Measurements from ENCODE around the gene TNFRSF1A.

Gene TNFRSF1A

DNA sequence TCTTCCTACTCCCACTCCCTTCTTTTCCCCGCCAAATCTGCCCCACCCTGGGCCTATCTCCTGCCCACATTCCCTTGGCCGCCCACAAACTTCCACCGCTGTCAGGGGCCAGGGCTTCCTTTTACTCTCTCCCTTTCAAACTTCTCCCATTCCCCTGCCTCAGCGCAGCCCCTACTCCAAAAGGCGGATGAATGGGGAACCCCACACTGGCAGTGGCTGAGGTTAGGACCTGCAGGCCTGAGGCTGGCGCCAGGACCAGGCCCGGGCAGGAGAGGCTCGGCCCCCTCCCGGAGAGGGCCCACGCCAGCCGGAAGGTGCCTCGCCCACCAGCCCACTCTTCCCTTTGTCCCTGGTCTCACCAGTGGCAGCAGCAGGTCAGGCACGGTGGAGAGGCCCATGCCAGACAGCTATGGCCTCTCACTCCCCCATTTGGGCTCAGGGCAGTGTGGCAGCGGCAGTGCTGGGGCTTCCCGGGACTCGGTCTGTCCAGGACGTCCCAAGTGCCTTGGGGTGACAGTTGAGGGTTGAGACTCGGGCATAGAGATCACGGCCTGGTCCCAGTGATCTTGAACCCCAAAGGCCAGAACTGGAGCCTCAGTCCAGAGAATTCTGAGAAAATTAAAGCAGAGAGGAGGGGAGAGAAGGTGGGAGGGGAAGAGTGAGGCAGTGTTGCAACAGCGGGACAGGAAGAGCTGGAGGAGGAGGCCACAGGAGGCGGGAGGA is at the start of gene TNFRSF1A:
Gene TNFRSF1A (minus strand): TSS at position 660 of the 723 bp plus-strand sequence. CDS start 262 bp downstream, at position 398.
- peak; percentile 88 for DNase-seq (ENCODE audit: low read depth)

DNA sequence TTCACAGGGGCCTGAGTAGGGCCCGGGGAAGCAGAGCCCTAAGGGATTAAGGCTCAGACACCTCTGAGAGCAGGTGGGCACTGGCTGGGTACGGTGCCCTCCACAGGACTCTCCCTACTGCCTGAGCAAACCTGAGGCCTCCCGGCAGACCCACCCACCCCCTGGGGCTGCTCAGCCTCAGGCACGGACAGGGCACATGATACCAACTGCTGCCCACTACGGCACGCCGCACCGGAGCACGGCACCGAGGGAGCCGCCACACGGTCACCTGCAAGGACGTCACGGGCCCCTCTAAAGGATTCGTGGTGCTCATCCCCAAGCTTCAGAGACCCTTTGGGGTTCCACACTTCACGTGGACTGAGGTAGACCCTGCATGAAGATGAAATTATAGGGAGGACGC is 49.1 kb upstream of the TNFRSF1A start:
- DNase-seq (ENCODE audit: low read depth): no peak

DNA sequence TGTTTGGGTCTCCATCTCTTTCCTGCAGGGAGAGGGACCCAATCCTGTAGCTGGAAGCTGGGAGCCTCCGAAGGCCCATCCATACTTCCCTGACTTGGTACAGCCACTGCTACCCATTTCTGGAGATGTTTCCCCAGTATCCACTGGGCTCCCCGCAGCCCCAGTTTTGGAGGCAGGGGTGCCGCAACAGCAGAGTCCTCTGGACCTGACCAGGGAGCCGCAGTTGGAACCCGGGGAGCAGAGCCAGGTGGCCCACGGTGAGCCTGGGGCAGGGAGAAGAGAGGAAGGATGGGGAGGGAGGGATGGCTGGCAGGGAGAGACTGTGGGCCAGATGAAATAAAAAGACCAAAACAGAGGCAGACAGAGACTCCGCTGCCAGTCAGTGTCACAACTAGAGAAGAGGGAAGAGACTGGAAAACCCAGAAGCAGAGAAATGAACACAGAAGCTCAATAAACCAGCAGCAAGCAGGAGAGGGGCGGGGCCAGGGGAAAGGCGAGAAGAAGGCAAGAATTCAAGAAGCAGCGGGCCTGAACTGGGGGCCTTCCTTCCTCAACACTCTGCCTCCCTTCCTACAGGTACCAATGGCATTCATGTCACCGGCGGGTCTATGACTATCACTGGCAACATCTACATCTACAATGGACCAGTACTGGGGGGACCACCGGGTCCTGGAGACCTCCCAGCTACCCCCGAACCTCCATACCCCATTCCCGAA is 48.4 kb upstream of the TNFRSF1A start:
- no peak for DNase-seq (ENCODE audit: low read depth)

DNA sequence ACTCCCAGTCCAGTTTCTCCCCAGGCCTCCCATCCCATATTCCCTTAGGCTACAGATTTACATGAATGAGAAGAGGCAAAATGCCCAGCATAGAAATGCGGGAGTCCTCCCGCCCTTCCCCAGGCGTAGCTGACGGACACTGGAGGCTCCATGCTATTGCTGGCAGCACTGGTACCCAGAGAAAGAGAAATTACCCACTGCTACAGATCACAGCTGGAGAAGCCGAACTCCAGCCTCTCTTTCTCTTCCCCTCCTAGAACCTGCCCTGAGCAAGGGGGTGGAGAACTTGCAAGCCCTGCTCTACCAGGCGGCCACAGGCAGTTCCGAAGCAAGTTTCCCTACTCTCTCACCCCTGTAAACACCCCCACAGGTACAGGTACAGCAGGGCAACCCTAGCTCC is 45.7 kb upstream of the TNFRSF1A start:
- DNase-seq (ENCODE audit: low read depth): no peak

DNA sequence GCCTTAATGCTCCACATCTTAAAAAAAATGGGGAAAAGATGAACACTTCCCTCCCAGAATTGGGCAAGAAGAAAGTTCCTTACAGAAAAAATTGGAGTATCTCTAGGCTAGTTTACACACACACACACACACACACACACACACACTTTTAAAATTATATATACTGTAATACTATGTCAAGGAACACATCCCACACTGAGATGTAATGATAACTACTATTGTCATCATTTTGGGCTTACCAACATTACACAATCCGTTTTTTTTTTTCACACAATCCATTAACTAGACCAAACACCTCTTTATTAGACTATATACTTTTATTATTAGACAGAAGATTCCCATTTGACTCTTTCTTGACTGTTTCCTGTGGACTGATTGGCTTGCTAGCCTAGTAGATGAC is 44.6 kb upstream of the TNFRSF1A start:
- no peak for DNase-seq (ENCODE audit: low read depth)

DNA sequence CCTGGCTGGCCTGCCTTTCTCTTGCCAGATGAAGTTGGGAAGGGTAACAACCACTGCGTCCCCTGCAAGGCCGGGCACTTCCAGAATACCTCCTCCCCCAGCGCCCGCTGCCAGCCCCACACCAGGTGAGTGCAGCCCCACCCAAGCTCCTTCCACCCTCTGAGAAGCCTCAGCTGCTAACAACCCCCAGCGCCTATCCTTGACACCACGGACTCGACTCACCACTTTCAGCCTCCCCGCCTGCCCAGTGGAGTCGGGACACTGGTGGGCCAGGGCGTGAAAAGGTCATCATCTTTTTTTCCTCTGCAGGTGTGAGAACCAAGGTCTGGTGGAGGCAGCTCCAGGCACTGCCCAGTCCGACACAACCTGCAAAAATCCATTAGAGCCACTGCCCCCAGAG is 44.2 kb upstream of the TNFRSF1A start:
- no peak for DNase-seq (ENCODE audit: low read depth)

DNA sequence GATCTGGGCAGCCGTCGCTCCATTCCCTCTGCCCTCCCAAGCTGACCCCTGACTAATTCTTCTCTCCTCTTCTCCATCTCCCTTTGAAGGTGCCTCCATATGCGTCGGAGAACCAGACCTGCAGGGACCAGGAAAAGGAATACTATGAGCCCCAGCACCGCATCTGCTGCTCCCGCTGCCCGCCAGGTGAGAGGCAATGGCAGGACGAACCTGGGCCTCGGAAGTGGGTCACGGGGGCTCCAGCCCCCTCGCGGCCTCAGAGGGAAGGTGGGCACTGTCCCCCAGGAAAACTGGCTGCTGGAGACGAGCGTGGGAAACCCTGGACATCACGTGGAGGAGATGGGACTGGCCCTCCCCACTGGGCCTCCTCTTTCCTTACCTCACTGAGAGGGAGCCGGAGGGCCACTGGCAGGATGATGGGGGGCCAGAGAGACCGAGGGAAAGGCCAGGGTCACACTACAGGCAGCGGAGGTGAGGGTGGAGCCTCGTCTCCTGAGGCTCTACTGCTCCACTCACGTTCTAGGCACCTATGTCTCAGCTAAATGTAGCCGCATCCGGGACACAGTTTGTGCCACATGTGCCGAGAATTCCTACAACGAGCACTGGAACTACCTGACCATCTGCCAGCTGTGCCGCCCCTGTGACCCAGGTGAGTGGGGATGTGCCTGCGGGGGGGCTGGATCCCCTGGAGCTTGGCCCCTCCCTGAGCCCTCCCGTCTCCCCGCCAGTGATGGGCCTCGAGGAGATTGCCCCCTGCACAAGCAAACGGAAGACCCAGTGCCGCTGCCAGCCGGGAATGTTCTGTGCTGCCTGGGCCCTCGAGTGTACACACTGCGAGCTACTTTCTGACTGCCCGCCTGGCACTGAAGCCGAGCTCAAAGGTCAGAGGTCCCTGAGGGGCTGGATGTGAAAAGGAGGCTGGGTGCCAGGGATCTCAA is 42.9 kb upstream of the TNFRSF1A start:
- peak; percentile 18 for DNase-seq (ENCODE audit: low read depth)

DNA sequence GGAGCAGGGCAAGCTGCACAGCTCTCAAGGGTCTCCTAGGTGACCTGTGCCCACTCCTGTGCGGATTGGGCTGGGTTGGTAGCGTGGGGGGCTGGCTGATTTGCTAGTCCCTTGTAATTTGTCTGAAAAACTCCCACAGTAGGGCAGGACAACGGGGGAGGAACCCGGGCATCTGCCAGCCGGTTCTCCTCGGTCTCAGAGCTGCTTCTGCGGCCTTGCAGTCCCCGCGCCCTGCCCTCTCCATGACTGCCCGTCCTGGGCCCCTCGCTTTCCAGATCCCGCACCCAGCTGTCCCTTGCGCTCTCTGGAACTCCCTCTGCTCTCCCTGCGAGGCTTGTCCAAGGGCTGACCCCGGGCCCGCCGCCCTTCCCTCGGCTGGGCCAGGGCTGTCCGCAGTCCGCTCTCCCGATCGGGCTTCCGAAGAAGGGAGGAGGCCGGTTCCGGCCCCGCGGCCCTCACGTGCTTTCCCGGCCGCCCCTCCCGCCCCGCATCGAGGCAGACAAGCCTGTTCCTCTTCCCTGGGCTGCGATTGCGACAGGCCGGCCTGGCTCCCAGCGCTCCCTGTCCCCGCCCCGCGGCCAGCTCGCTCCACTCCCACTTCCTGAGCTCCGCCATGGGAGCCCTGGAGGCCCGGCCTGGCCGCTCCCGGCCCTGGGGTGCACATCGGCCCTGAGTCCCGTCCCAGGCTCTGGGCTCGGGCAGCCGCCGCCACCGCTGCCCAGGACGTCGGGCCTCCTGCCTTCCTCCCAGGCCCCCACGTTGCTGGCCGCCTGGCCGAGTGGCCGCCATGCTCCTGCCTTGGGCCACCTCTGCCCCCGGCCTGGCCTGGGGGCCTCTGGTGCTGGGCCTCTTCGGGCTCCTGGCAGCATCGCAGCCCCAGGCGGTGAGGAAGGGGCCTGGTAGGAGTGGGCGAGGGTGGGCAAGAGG is 42.0 kb upstream of the TNFRSF1A start, which contains the start of gene LTBR:
Gene LTBR (plus strand): TSS at position 591 of the 927 bp plus-strand sequence. CDS start 197 bp downstream, at position 788.
- peak; percentile 96 for DNase-seq (ENCODE audit: low read depth)

DNA sequence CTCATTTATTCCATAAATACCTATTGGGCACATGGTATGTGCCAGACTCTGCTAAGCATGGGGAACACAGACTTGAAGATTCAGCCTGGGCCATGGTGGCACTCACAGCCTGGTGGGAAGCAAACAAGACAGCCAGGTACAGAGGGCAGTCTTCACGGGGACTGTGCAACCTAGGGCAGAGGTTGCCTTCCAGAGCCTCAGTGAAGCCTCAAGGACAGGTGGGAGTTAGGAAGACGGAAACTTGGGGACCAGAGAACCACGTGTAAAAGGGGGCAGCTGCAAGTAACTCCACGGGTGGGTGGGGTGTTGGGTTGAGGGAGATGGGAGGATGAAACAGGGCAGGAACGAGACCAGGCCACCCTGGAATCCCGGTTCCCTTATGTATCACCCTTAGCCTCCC is 41.1 kb upstream of the TNFRSF1A start:
- DNase-seq (ENCODE audit: low read depth): no peak

DNA sequence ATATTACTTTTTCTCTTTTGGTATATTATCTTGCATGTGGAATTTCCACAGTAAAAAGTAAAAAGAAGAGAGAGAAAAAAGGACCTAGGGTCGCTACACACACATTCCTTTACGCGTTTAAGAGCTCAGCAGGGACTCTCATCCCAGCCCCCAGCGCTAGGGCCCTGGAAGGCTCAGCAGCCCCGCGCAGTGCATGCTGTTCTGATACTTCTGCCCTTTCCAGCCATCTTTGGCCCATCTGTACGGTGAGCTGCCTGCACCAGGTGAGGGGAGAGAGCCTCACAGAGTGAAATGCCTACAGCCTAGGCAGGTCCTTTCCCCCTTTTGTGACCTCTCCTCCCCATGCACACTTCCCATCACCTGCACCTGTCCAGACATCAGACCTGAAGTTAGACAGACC is 40.5 kb upstream of the TNFRSF1A start:
- no peak for DNase-seq (ENCODE audit: low read depth)

DNA sequence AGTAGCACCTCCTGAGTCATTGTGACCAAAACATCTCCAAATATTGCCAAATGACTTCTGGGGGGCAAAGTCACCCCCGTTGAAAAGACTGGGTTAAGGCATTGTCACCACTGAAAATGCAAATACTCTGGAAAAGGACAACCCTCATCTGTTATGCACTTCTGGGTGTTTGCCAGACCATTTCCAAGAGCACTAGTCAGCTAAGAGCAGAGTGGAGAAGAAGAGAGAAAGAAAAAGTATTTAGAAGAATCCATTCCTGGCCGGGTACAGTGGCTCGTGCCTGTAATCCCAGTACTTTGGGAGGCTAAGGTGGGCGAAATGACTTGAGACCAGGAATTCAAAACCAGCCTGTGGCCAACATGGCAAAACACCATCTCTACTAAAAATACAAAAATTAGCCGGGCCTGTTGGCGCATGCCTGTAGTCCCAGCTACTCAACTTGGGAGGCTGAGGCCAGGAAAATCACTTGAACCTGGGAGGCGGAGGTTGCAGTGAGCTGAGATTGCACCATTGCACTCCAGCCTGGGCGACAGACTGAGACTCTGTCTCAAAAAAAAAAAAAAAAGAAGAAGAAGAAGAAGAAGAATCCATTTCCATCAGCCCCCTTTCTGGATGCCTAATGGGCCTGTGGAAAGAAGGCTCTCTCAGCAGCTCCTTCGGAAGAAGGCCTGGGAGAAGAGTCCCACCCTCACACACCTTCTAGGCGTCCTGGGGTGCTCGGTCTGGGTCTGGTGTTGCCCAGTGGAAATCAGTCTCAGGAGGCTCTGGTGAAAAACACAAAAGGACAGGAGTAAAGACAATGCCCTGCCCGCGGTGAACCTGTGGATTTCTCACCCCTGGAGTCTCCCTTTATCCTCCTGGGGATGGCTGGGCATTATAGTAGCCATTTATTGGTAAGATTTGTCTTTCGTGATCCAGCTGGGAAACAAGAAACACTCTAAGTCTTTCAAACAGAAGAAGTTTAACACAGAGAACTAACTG is 38.6 kb upstream of the TNFRSF1A start:
- peak; percentile 72 for DNase-seq (ENCODE audit: low read depth)

DNA sequence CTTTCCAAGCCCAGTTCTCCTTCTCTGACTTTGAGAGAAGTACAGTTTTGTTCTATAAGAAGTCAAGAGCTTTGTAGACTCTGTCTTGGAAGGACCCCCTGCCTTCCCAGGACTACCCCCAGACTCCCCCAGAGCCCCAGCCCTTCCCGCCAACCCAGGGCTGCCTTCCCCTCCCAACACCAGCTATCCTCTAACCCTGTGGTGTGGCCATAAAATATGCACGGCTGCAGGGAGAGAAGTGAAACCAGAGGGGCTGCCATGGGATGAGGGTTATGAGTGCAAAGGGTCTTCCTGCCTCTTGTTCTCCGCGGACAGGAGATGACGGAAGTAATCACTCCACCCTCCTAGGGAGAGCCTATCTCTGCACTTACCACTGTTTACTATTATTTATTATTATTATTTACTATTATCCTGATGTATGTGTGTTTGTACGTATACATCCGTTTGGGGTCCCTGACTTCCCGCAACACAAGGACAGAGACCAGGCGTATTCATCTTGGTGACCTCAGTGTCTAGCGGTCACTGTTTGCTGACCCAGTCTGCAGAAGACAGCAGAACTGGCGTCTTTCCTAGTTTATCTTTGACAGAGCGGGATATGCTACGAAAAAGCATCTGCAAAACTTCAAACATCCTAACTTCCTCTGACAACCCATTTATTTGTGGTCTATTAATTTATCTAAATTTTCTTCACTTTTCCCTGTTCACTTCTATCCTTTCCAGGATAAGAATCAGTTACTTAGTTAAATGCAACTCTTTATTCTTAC is 37.0 kb upstream of the TNFRSF1A start:
- DNase-seq (ENCODE audit: low read depth): no peak

DNA sequence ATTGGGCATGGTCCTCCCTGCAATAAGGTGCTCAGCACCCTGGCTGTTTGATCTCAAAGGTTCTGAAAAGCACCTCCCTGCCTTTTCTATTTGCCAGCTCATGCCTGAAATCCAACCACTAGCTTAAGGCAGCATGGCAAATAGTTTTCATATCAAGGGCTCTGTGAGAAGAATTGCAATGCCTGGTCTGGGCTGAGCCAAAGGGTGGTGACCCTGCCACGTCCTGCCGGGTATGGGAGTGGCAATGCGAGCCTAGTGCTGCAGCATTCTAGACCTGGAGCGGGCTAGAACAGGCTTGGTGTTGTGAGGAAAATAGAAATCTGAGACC is 35.8 kb upstream of the TNFRSF1A start:
- peak; percentile 16 for DNase-seq (ENCODE audit: low read depth)

DNA sequence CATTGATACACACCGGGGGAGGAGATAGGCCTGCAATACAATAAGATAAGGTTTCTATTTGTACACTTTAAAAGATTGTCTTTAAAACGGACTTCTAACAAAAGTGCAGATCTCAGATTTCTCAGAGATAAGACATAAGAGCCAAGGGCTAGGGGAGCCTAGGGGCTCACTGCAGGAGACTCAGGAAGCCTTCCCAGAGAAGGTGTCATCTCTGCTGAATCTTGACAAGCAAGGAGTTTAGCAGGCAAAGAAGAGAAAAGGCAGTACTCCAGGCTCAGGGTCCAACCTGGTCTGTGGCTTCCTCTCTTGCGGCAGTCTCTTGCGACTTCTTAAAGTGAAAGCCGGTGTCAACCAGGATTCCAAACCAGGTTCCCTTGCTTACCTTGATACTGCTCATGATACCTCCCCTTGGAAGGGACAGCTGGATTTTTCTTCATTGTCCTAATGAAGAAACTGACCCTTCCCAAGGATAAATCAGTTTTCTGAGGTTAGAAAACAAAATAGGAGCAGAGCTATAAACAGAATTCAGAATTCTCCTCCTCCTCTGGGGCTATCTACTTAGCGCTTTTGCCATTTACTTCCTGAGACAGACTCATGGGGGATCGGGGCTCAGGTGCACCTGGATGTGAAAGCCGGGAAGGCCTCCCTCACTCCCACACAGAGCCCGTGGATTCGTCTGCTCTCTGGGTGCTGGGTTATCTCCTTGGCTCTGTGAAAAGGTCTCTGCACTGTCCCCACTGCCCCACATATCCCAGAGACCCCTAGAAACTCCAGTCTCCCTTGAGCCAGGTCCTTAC is 35.2 kb upstream of the TNFRSF1A start:
- no peak for DNase-seq (ENCODE audit: low read depth)

DNA sequence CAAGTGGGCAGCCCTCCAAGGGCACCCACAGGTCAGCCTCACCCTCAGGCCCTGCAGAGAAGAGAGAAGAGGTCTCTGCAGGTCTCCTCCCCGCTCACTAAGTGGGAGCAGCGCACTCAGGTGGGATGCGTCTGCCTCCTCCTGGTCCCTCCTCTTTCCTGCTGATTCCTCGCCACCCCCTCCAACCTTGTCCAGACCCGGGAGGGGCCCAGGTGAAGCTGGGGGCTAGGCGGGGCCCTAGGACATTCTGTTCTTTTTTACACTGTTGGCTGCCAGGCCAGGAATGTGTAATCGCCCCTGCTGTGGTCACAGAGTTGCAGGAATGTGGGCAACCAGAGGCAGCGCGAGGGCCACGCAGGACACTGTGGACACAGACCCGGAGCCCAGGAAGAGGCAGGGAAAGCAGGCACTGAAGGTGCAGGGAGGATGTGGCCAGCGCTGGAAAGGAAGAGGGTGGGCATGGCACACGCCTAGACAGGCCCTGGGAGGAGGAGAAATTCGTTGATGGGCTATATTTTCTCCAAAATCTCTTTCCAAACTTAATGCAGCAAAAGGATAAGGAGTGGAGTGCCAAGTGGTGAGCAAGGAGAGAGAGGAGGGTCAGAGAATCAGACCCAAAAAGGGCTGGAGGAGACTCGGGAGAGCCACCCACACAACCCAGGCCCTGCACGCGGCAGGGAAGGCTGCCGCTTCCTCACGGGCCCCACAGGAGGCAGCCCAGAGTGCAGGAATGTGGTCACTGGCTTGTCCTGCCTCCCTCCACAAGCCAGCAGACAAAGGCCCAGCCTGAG is 34.4 kb upstream of the TNFRSF1A start:
- peak; percentile 71 for DNase-seq (ENCODE audit: low read depth)

DNA sequence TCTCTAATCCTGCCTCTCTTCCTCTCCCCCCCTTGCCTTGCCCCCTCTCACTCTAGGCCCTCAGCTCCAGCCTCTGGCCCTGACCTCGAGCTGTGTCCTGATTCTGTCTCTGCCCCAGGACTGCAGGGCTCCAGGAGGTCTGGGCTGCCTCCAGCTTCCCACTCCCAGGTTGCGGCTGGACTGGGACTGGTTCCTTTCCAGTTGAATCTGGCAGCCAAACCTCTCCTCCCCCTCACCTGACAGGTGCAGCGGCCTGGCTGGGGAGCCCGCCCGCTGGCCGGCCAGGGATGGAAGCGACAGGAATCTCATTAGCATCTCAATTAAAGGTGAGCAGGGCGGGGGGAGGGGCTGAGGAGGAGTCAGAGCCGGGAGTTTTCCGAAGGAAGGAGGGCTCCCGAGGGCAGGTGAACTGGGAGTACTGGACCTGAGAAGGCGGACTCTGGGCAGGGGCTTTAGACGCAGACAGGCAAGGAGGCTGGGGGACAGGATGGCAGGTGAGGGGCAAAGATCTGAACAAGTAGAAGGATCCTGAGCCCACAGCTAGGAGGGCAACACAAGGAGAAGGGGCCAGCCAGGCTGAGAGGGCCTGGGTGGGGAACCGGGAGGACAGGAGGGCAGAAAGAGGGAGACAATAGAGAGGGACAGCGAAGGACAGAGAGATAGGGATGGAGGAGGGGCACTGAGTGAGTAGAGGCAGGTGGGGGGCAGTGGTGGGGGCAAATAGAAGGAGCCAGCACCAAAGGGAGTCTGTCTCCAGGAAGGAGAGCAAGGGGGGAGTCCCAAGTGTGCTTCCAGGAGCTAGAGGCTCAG is 33.6 kb upstream of the TNFRSF1A start, which contains the start of gene SCNN1A:
Gene SCNN1A (minus strand): TSS at position 295 of the 810 bp plus-strand sequence. CDS start 780 bp downstream, outside the sequence.
- DNase-seq (ENCODE audit: low read depth): no peak

DNA sequence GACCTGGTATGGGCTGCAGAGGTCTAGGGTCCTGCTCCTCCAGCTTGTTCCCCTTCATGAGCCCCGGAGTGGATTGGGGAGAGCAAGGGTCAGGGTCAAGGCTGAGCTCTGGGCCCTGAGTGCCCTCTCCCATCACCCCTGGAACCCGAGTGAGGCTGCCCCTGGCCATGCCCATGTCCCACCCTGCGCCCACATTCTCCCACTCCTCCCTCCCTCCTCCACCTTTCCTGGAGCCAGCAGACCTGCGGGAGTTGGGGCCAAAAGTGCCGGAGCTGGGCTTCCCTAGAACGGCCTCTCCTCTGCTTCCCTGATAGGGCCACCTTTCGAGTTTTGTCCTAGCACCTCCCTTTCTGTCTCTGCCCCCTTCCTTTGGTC is 32.9 kb upstream of the TNFRSF1A start:
- no peak for DNase-seq (ENCODE audit: low read depth)

Measured in EH (cell line).